ES-I3 (cell line): ENCODE data around the gene CELF3.

Source experiments
- H3K36me3 ChIP-seq: 2 replicates; pipeline ENCODE4 v1.6.1; 2013; ENCODE audit warnings: mild to moderate bottlenecking, low read length, control low read depth, moderate library complexity; ENCODE audit not compliant: insufficient read depth
- H3K4me1 ChIP-seq: 2 replicates; pipeline ENCODE4 v1.6.1; 2013; ENCODE audit warnings: mild to moderate bottlenecking, control low read depth, low read length; ENCODE audit not compliant: insufficient read depth
- H3K9ac ChIP-seq: 2 replicates; pipeline ENCODE4 v1.6.1; 2013; ENCODE audit warnings: low read depth, mild to moderate bottlenecking, low read length, moderate library complexity
- H3K9me3 ChIP-seq: 2 replicates; pipeline ENCODE4 v1.6.1; 2013; ENCODE audit warnings: mild to moderate bottlenecking, low read length, moderate library complexity; ENCODE audit not compliant: control insufficient read depth, insufficient read depth

The CELF3 gene

GRCh38 chr1:151729157-151729965 is 12.8 kb upstream of the CELF3 start:
- Histone ChIP-seq H3K4me1 (peaks cover 17% of the 10 kb centered on the region), H3K36me3 (no peaks in the 10 kb centered on the region), H3K9me3 (no peaks in the 10 kb centered on the region), H3K9ac (no peak overlapping the region)

- no peaks in the 10 kb centered on the region for H3K9me3 ChIP-seq
- no peak overlapping the region; the same call in 1 of the 2 replicates for H3K9ac ChIP-seq
- no peaks in the 10 kb centered on the region for H3K36me3 ChIP-seq
- peaks cover 23% of the 10 kb centered on the region for H3K4me1 ChIP-seq
Observed at GRCh38 chr1:151728151-151729054, 11.8 kb upstream of the CELF3 start.

GRCh38 chr1:151723726-151724370 is 7.2 kb upstream of the CELF3 start:
- Histone ChIP-seq H3K36me3 (no peaks in the 10 kb centered on the region), H3K4me1 (peaks cover 17% of the 10 kb centered on the region), H3K9me3 (no peaks in the 10 kb centered on the region), H3K9ac (no peak overlapping the region)

- H3K9me3 ChIP-seq: no peaks in the 10 kb centered on the region
- peak overlapping the region; percentile 54; the same call in 1 of the 2 replicates for H3K9ac ChIP-seq
- peaks cover 9% of the 10 kb centered on the region; the same call in 1 of the 2 replicates for H3K4me1 ChIP-seq
- no peaks in the 10 kb centered on the region for H3K36me3 ChIP-seq
Observed at GRCh38 chr1:151721788-151722510, 5.3 kb upstream of the CELF3 start.

GRCh38 chr1:151720974-151721787 is 4.6 kb upstream of the CELF3 start, which contains the start of gene RIIAD1:
Gene RIIAD1, plus strand, starts transcription at chr1:151721522. Its CDS starts 15 bp downstream, at chr1:151721537.
- Histone ChIP-seq H3K9me3 (no peaks in the 10 kb centered on the region), H3K4me1 (peaks cover 9% of the 10 kb centered on the region; the same call in 1 of the 2 replicates), H3K36me3 (no peaks in the 10 kb centered on the region), H3K9ac (peak within 1 kb of the TSS; percentile 54; the same call in 1 of the 2 replicates)

GRCh38 chr1:151720554-151720953 is 4.0 kb upstream of the CELF3 start:
- Histone ChIP-seq H3K36me3 (no peaks in the 10 kb centered on the region), H3K9me3 (no peaks in the 10 kb centered on the region), H3K9ac (no peak overlapping the region), H3K4me1 (peaks cover 9% of the 10 kb centered on the region; the same call in 1 of the 2 replicates)

GRCh38 chr1:151720125-151720524 is 3.5 kb upstream of the CELF3 start:
- Histone ChIP-seq H3K36me3 (no peaks in the 10 kb centered on the region), H3K9me3 (no peaks in the 10 kb centered on the region), H3K4me1 (peaks cover 9% of the 10 kb centered on the region; the same call in 1 of the 2 replicates), H3K9ac (no peak overlapping the region)

- Histone ChIP-seq H3K9ac (no peak overlapping the region), H3K9me3 (no peaks in the 10 kb centered on the region), H3K4me1 (peaks cover under 1% of the 10 kb centered on the region; the same call in 1 of the 2 replicates), H3K36me3 (no peaks in the 10 kb centered on the region)
Observed at GRCh38 chr1:151718666-151719065, 2.1 kb upstream of the CELF3 start.

GRCh38 chr1:151718011-151718431 is 1.4 kb upstream of the CELF3 start:
- Histone ChIP-seq H3K9ac (no peak overlapping the region), H3K9me3 (no peaks in the 10 kb centered on the region), H3K4me1 (no peaks in the 10 kb centered on the region), H3K36me3 (no peaks in the 10 kb centered on the region)

GRCh38 chr1:151716405-151716762 is 219 bp downstream of the CELF3 start:
- Histone ChIP-seq H3K9ac (peak overlapping the region; percentile 5; the same call in 1 of the 2 replicates), H3K36me3 (no peaks in the 10 kb centered on the region), H3K4me1 (no peaks in the 10 kb centered on the region), H3K9me3 (no peaks in the 10 kb centered on the region)

- no peaks in the 10 kb centered on the region for H3K36me3 ChIP-seq
- peak overlapping the region; percentile 5; the same call in 1 of the 2 replicates for H3K9ac ChIP-seq
- H3K4me1 ChIP-seq: no peaks in the 10 kb centered on the region
- no peaks in the 10 kb centered on the region for H3K9me3 ChIP-seq
Observed at GRCh38 chr1:151715726-151716404, 738 bp downstream of the CELF3 start.

- H3K36me3 ChIP-seq: no peaks in the 10 kb centered on the region
- H3K9me3 ChIP-seq: no peaks in the 10 kb centered on the region
- no peak overlapping the region for H3K9ac ChIP-seq
- no peaks in the 10 kb centered on the region for H3K4me1 ChIP-seq
Observed at GRCh38 chr1:151714820-151715725, 1.5 kb downstream of the CELF3 start.
